Lower leg skin (tissue), 3 donors: Measurements from ENCODE around the gene PIP5KL1.

Experiments
- CTCF ChIP-seq, 3 donors: fragments of 450-650 bp; IDR thresholded peaks; one replicate each; pipeline ENCODE4 v1.5.1; 2016; ENCODE audit warnings: antibody characterized with exemption in 3 of 3, mild to moderate bottlenecking in 3 of 3, moderate library complexity in 2 of 3
- POLR2A ChIP-seq, 2 donors: fragments of 450-650 bp; IDR thresholded peaks; one replicate each; pipeline ENCODE4 v1.6.1; 2016 to 2017; ENCODE audit warnings: antibody characterized with exemption in 2 of 2, mild to moderate bottlenecking in 1 of 2, moderate library complexity in 1 of 2

- TF ChIP-seq CTCF (IDR thresholded peaks at IDR 0.05) (no peak), POLR2A (IDR thresholded peaks at IDR 0.05) (no peak)
Measured at GRCh38 chr9:127974769-127975261, 44.2 kb upstream of the PIP5KL1 start.
